Measurements from ENCODE around the gene ZNF276. TPM values are rescaled to one million over a fixed set of nuclear protein-coding genes. Genes with fewer than 3 reads are reported as not detected.

Gene ZNF276
- total and polyA plus RNA-seq, 2 of the 8 experiments (the other 6 are each of a cell fraction or from before 2014, with no cell fraction given), result 6.4 to 9.3 TPM

- TF ChIP-seq TCF12 (IDR thresholded peaks at IDR 0.05; ENCODE audit: low read depth, low read length), result no peak
- no peak for TF ChIP-seq TEAD4 (IDR thresholded peaks at IDR 0.05; ENCODE audit: low read depth, low read length)
- TF ChIP-seq POLR2A (IDR thresholded peaks at IDR 0.05; ENCODE audit: control extremely low read depth in 1 of 2, low read depth in 2 of 2, low read length in 2 of 2), result no peak
- no peak for TF ChIP-seq CTBP2 (IDR thresholded peaks at IDR 0.05; ENCODE audit: borderline replicate concordance, insufficient read depth, insufficient read length, low read length)
- no peak for TF ChIP-seq EZH2 (IDR thresholded peaks at IDR 0.05; ENCODE audit: low read depth, low read length, severe bottlenecking)
- no peak for TF ChIP-seq GABPA (IDR thresholded peaks at IDR 0.05; ENCODE audit: borderline replicate concordance, insufficient read depth, low read length)
- TF ChIP-seq RNF2 (IDR thresholded peaks at IDR 0.05; ENCODE audit: borderline replicate concordance, low read depth, low read length, missing control alignments, poor library complexity, severe bottlenecking), result peak; percentile 21
- TF ChIP-seq BCL11A (IDR thresholded peaks at IDR 0.05; ENCODE audit: low read depth in 2 of 2, low read length in 2 of 2), result no peak
- TF ChIP-seq SUZ12 (IDR thresholded peaks at IDR 0.05; ENCODE audit: low read length), result no peak
Measured at GRCh38 chr16:89701425-89702406, 19.6 kb upstream of the ZNF276 start, which contains the start of gene SPATA2L (continued).

All from H1 (cell line).